Measurements from ENCODE around the gene FKBP1A. TPM values are rescaled to one million over a fixed set of nuclear protein-coding genes. Genes with fewer than 3 reads are reported as not detected.

The FKBP1A gene
- total RNA-seq, 1 experiment from 2014 or later = 196 TPM

DNA sequence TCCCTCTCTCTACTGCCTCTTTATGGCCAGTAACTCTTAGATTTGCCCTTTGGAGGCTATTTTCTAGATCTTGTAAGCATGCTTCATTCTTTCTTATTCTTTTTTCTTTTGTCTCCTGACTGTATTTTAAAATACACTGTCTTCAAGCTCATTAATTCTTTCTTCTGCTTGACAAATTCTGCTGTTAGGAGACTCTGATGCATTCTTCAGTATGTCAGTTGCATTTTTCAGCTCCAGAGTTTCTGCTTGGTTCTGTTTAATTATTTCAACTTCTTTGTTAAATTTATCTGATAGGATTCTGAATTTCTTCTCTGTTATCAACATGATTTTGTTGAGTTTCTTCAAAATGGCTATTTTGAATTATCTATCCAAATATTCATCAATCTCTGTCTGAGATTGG is 38.9 kb downstream of the FKBP1A start:
- no peak overlapping the region for H3K56ac ChIP-seq (ENCODE audit: insufficient read length, low read depth, low read length)
- H3K9me3 Mint-ChIP-seq = no peaks in the 10 kb centered on the region
- no peak overlapping the region for H2AK5ac ChIP-seq (ENCODE audit: insufficient read length, low read length)
- no peak overlapping the region for H2AFZ ChIP-seq (ENCODE audit: low read length)
- no peak overlapping the region for H3K14ac ChIP-seq (ENCODE audit: insufficient read depth, low read length)
- peaks cover 31 to 66% (median 35%) of the 10 kb centered on the region in 3 experiments for H3K36me3 Mint-ChIP-seq (ENCODE audit: insufficient read depth in 1 of 3, low read depth in 3 of 3)
- no peak overlapping the region for H4K5ac ChIP-seq (ENCODE audit: insufficient read length, low read depth, low read length)
- H3K4me1 Mint-ChIP-seq = no peaks in the 10 kb centered on the region
- H2BK20ac ChIP-seq (ENCODE audit: low read depth, low read length, poor library complexity, severe bottlenecking) = no peak overlapping the region
- H4K91ac ChIP-seq (ENCODE audit: insufficient read length, low read depth, low read length) = no peak overlapping the region
- no peak overlapping the region for H2BK5ac ChIP-seq (ENCODE audit: insufficient read length, low read length)
- H3K27ac Mint-ChIP-seq = no peak overlapping the region
- TF ChIP-seq, protein P1, sequence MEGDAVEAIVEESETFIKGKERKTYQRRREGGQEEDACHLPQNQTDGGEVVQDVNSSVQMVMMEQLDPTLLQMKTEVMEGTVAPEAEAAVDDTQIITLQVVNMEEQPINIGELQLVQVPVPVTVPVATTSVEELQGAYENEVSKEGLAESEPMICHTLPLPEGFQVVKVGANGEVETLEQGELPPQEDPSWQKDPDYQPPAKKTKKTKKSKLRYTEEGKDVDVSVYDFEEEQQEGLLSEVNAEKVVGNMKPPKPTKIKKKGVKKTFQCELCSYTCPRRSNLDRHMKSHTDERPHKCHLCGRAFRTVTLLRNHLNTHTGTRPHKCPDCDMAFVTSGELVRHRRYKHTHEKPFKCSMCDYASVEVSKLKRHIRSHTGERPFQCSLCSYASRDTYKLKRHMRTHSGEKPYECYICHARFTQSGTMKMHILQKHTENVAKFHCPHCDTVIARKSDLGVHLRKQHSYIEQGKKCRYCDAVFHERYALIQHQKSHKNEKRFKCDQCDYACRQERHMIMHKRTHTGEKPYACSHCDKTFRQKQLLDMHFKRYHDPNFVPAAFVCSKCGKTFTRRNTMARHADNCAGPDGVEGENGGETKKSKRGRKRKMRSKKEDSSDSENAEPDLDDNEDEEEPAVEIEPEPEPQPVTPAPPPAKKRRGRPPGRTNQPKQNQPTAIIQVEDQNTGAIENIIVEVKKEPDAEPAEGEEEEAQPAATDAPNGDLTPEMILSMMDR (conservative IDR thresholded peaks at IDR 0.05) = no peak
- H3K9ac ChIP-seq (ENCODE audit: extremely low read depth, insufficient read length, low read length) = no peak overlapping the region
- no peaks in the 10 kb centered on the region for H3K79me1 ChIP-seq (ENCODE audit: insufficient read depth, low read depth, low read length, poor library complexity, severe bottlenecking)
- H3K18ac ChIP-seq (ENCODE audit: insufficient read length, low read depth, low read length) = no peak overlapping the region
- no peak overlapping the region for H3K27ac ChIP-seq (ENCODE audit: insufficient read length, low read depth, low read length)
- H3K4me2 ChIP-seq (ENCODE audit: insufficient read depth, insufficient read length, low read length) = no peak overlapping the region
- H3K4me1 ChIP-seq (ENCODE audit: insufficient read depth, low read length) = no peaks in the 10 kb centered on the region
- H2BK15ac ChIP-seq (ENCODE audit: low read depth, low read length) = no peak overlapping the region
- no peak overlapping the region for H2BK12ac ChIP-seq (ENCODE audit: insufficient read length, low read depth, low read length)
- no peak overlapping the region for H3K4ac ChIP-seq (ENCODE audit: low read depth, low read length)
- no peak overlapping the region for H3K4me3 Mint-ChIP-seq
- no peak overlapping the region for H4K8ac ChIP-seq (replicated peaks; ENCODE audit: insufficient read length, low read depth, low read length)
- H3K79me2 ChIP-seq (ENCODE audit: insufficient read depth, low read length) = no peaks in the 10 kb centered on the region
- H3K27me3 Mint-ChIP-seq (ENCODE audit: low read depth) = no peaks in the 10 kb centered on the region
- no peaks in the 10 kb centered on the region for H3K23me2 ChIP-seq (ENCODE audit: insufficient read length, low read depth, low read length, poor library complexity, severe bottlenecking)
- no peaks in the 10 kb centered on the region for H3K27me3 ChIP-seq (ENCODE audit: insufficient read depth, low read length)
- no peaks in the 10 kb centered on the region for H3K9me3 ChIP-seq (ENCODE audit: control insufficient read depth, low read depth, low read length)
- no peak for DNase-seq
- H3T11ph ChIP-seq (ENCODE audit: low read length) = no peak overlapping the region
- no peak overlapping the region for H3K23ac ChIP-seq (ENCODE audit: insufficient read length, low read depth, low read length)
- no peak overlapping the region for H2BK120ac ChIP-seq (ENCODE audit: low read depth, low read length, poor library complexity, severe bottlenecking)
- no peaks in the 10 kb centered on the region for H4K20me1 ChIP-seq (ENCODE audit: control insufficient read depth, insufficient read depth, insufficient read length)

All from H9 (cell line).